Tibial nerve (tissue), 4 donors: ENCODE results near the gene WDR37. TPM values are rescaled to one million over a fixed set of nuclear protein-coding genes. Genes with fewer than 3 reads are reported as not detected.

ENCODE experiments used
- DNase-seq, 2 donors: peaks; one replicate each; pipeline ENCODE4 v3.0.0-alpha.2; 2019; ENCODE audit warnings: low spot score in 2 of 2
- H3K27ac ChIP-seq, 4 donors: fragments of 200-600 bp; sonication (generic) in 3 of 4; one replicate each; pipeline ENCODE4 v1.5.1; 2017 to 2019; ENCODE audit warnings: mild to moderate bottlenecking in 1 of 4
- H3K27me3 ChIP-seq, 2 donors: fragments of 200-600 bp; sonication (generic) in 1 of 2; one replicate each; pipeline versions ENCODE4 v1.5.1 to v1.6.0; 2017 to 2019
- H3K36me3 ChIP-seq, 3 donors: fragments of 200-600 bp; sonication (generic); one replicate each; pipeline ENCODE4 v1.5.1; 2018 to 2019
- H3K4me1 ChIP-seq, 4 donors: fragments of 200-600 bp; sonication (generic) in 3 of 4; one replicate each; pipeline ENCODE4 v1.5.1; 2017 to 2019
- H3K4me3 ChIP-seq, 4 donors: fragments of 200-600 bp; sonication (generic) in 3 of 4; one replicate each; pipeline ENCODE4 v1.5.1; 2017 to 2019; ENCODE audit warnings: mild to moderate bottlenecking in 1 of 4, moderate library complexity in 1 of 4
- H3K9me3 ChIP-seq, 4 donors: fragments of 200-600 bp; sonication (generic) in 3 of 4; one replicate each; pipeline ENCODE4 v1.5.1; 2017 to 2019
- EP300 ChIP-seq, 2 donors: sonication (generic); formaldehyde crosslinking; IDR thresholded peaks; one replicate each; pipeline ENCODE4 v1.6.1; 2017; ENCODE audit warnings: antibody characterized with exemption in 2 of 2, mild to moderate bottlenecking in 1 of 2
- POLR2A ChIP-seq, 2 donors: fragments of 450-650 bp; IDR thresholded peaks; one replicate each; pipeline ENCODE4 v1.6.1; 2017; ENCODE audit warnings: antibody characterized with exemption in 2 of 2, mild to moderate bottlenecking in 2 of 2, moderate library complexity in 2 of 2
- WGBS, 2 donors: methylation state at CpG; one replicate each; pipeline ENCODE4 v1.1.5; 2018; 5-methylcytosine and 5-hydroxymethylcytosine counted together
- total RNA-seq, 4 donors: library from RNA; depleted of rRNA; stranded (reverse); fragments of >200 nt; gene quantifications; one replicate each; pipeline ENCODE4 v1.1.0, GENCODE V29; 2016
- TF ChIP-seq, protein P1 (sequence below), 5 experiments: fragments of 200-600 bp in 3 of 5; fragments of 450-650 bp in 2 of 5; sonication (generic) in 3 of 5; IDR thresholded peaks; one replicate each; pipeline ENCODE4 v1.5.1; 2016 to 2019; ENCODE audit warnings: antibody characterized with exemption in 5 of 5, mild to moderate bottlenecking in 3 of 5, moderate library complexity in 2 of 5

WDR37 gene
- total RNA-seq, 4 donors from 2014 or later = 9.6 to 14.4 (median 12.9) TPM

DNA sequence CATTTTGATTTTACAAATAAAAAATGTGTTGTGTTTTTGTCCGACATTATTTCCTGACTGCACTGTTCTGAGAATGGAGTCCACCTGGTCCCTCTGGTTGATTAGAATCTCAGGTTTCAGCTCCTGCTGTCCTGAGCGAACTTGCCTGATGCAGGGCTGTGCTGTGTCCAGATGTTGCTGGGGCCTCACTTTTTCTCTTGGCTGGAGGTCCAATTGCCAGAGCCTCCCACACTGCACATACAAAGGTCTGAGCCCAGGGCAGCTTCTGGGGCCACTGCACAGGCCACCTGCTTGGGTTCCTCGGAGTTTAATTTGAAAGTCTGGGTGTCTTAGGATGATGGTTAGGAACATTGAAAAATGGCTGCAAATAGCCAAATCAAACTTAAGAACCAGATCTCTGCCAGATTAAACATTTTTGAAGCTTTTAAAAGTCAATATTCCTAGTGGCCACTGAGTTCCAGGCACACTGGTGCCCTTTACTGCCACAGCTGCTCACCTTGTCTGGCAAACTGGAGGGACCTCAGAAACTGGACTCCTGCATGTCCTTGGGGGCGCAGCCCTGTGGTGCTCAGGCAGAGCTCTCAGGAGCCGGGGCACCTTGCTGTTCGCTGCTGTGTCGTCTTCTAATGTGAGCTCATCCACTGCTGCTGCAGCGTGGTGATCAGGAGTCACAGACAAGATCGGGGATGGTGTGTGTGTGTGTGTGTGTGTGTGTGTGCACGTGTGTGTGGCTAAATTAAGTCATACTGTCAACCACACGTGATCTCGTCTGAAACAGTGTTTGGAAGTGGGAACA lies 75.0 kb downstream of the WDR37 start:
- Histone ChIP-seq H3K4me1 (no peaks in the 10 kb centered on the region), H3K36me3 (peaks cover 0 to 63% (median 13%) of the 10 kb centered on the region in 3 donors), H3K27me3 (no peaks in the 10 kb centered on the region), H3K27ac (no peak overlapping the region), H3K4me3 (no peak overlapping the region), H3K9me3 (no peaks in the 10 kb centered on the region)
- TF ChIP-seq, protein P1, sequence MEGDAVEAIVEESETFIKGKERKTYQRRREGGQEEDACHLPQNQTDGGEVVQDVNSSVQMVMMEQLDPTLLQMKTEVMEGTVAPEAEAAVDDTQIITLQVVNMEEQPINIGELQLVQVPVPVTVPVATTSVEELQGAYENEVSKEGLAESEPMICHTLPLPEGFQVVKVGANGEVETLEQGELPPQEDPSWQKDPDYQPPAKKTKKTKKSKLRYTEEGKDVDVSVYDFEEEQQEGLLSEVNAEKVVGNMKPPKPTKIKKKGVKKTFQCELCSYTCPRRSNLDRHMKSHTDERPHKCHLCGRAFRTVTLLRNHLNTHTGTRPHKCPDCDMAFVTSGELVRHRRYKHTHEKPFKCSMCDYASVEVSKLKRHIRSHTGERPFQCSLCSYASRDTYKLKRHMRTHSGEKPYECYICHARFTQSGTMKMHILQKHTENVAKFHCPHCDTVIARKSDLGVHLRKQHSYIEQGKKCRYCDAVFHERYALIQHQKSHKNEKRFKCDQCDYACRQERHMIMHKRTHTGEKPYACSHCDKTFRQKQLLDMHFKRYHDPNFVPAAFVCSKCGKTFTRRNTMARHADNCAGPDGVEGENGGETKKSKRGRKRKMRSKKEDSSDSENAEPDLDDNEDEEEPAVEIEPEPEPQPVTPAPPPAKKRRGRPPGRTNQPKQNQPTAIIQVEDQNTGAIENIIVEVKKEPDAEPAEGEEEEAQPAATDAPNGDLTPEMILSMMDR (IDR thresholded peaks at IDR 0.05) = no peak
- TF ChIP-seq EP300 (IDR thresholded peaks at IDR 0.05) (no peak), POLR2A (IDR thresholded peaks at IDR 0.05) (no peak)
- no peak for DNase-seq
- WGBS, 2 donors = 89 to 91% methylated on average over 12 of the region's 12 CpGs

DNA sequence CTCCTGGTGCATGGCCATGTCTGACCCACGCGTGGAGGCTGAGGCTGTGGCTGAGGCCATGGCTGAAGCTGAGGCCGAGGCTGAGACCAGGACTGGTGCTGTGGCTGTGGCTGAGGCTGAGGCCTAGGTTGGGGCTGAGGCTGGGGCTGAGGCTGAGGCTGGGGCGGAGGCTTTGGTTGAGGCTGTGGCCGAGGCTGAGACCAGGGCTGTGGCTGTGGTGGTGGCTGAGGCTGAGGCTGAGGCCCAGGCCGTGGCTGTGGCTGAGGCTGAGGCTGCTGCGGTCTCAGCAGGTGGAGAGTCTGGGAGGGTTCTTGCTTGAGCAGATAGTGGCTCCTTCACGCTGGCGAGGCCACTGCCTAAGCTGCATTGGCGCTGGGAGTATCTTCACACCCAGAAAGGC lies 76.4 kb downstream of the WDR37 start:
- 87 to 88% methylated on average over 10 of the region's 10 CpGs for WGBS, 2 donors
- no peak for DNase-seq
- Histone ChIP-seq H3K36me3 (peaks cover 0 to 53% (median 13%) of the 10 kb centered on the region in 3 donors), H3K27me3 (no peaks in the 10 kb centered on the region), H3K4me1 (no peaks in the 10 kb centered on the region), H3K27ac (no peak overlapping the region), H3K4me3 (no peak overlapping the region), H3K9me3 (peaks cover 0 to 3% (median 0%) of the 10 kb centered on the region in 4 donors)
- TF ChIP-seq EP300 (IDR thresholded peaks at IDR 0.05) = no peak
- no peak for TF ChIP-seq POLR2A (IDR thresholded peaks at IDR 0.05)
- TF ChIP-seq, protein P1 (IDR thresholded peaks at IDR 0.05) = no peak

DNA sequence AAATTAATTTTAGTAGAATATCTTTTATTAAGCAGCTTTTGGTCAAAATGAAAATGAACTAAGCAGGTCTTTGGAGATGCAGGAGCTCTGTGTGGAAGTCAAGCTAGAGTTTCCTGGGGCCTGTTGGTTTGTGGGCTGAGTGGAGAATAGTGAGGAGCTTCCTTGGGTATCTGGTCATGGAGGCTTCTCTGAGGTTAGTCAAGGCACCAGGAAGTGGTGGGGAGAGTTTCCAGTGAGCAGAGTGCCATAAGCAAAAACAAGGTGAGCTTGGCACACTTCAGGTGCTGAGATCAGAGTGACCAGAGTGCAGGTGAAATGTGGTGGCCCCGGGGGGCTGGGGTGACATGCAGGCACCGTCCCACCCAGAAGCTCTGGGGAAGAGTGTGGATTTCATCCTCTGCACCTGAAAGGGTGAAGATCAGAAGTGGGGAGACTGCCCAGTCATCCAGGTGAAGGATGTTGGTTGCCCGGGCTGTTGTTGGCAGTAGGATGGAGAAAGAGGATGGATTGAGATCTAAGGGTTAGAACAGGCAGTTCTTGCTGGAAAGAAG lies 77.4 kb downstream of the WDR37 start:
- Histone ChIP-seq H3K27ac (no peak overlapping the region), H3K36me3 (peaks cover 0 to 43% (median 13%) of the 10 kb centered on the region in 3 donors), H3K4me3 (no peak overlapping the region), H3K27me3 (no peaks in the 10 kb centered on the region), H3K4me1 (no peaks in the 10 kb centered on the region), H3K9me3 (peaks cover 0 to 13% (median 1%) of the 10 kb centered on the region in 4 donors)
- TF ChIP-seq, protein P1 (IDR thresholded peaks at IDR 0.05) = no peak
- TF ChIP-seq POLR2A (IDR thresholded peaks at IDR 0.05) = no peak
- TF ChIP-seq EP300 (IDR thresholded peaks at IDR 0.05) = no peak
- DNase-seq = no peak
- WGBS, 2 donors = 88 to 96% methylated on average over 3 of the region's 3 CpGs

DNA sequence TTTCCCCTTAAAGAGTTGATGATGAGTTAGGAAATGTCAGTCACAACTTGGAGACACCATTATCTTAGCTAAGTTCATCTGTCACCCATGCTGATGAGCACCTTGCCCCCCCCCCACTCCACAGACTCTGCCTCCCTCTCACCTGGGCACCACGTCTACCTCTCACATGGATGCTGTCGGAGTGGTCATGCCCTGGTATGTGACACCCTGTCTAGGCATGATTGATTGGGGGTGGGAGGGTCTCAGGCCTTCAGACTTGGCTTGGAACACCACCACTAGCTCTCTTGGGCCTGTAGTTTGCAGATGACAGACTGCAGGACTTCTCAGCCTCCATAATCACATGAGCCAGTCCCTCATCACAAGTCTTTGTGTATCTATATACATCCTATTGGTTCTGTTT lies 78.0 kb downstream of the WDR37 start:
- Histone ChIP-seq H3K36me3 (peaks cover 0 to 37% (median 9%) of the 10 kb centered on the region in 3 donors), H3K9me3 (peaks cover 0 to 19% (median 2%) of the 10 kb centered on the region in 4 donors), H3K27me3 (no peaks in the 10 kb centered on the region), H3K4me1 (no peaks in the 10 kb centered on the region), H3K27ac (no peak overlapping the region), H3K4me3 (no peak overlapping the region)
- no peak for DNase-seq
- TF ChIP-seq EP300 (IDR thresholded peaks at IDR 0.05) (no peak), POLR2A (IDR thresholded peaks at IDR 0.05) (no peak)
- 79 to 86% methylated on average over 2 of the region's 2 CpGs for WGBS, 2 donors

DNA sequence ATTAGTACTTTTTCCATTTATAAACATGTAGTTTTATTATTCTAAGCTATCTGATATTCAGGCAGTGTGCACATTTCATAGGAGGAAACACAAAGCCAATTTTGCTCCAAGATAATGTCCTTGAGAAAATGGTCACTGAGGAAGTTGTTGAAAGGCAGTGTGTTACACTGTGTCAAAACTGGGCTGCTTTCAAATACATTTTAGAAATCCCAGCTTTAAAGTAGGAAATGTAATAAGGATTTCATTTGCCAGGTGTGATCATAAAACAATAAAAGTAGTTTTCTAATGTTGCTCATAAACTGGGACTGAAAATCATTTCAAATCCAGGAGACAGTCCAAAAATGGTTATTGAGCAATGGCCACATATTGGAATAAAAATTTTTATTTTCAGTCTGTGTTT lies 80.1 kb downstream of the WDR37 start:
- DNase-seq = no peak
- Histone ChIP-seq H3K4me1 (no peaks in the 10 kb centered on the region), H3K4me3 (no peak overlapping the region), H3K36me3 (peaks cover 0 to 16% (median 1%) of the 10 kb centered on the region in 3 donors), H3K27me3 (no peaks in the 10 kb centered on the region), H3K9me3 (peaks cover 0 to 23% (median 2%) of the 10 kb centered on the region in 4 donors), H3K27ac (no peak overlapping the region)
- TF ChIP-seq, protein P1 (IDR thresholded peaks at IDR 0.05) = no peak
- TF ChIP-seq POLR2A (IDR thresholded peaks at IDR 0.05) (no peak), EP300 (IDR thresholded peaks at IDR 0.05) (no peak)
